MM.1S (cell line): ENCODE measurements around the gene MTARC2.

Experiments used
- CTCF ChIP-seq: fragments of 300-600 bp; sonication (generic); IDR thresholded peaks from 2 replicates; pipeline ENCODE4 v1.5.1; 2016; ENCODE audit warnings: antibody characterized with exemption, low read length, mixed read lengths
- EZH2 ChIP-seq: fragments of 300-600 bp; sonication (generic); optimal IDR thresholded peaks from 2 replicates; pipeline ENCODE3; 2017; ENCODE audit warnings: low read depth, mild to moderate bottlenecking, antibody characterized with exemption, low read length, mixed read lengths
- EZH2phosphoT487 ChIP-seq: fragments of 300-600 bp; sonication (generic); IDR thresholded peaks from 2 replicates; pipeline ENCODE4 v1.6.1; 2018; ENCODE audit warnings: antibody characterized with exemption, low read length

- TF ChIP-seq CTCF (no peak), EZH2 (no peak), EZH2phosphoT487 (no peak)
Measured at GRCh38 chr1:220824031-220824989, 76.2 kb downstream of the MTARC2 start.
